DOHH2 (cell line): ENCODE results near the gene TYROBP.

Experiments
- H3F3A ChIP-seq: fragments of 200-600 bp; sonication (generic), shearing (Covaris generic); 2 replicates; pipeline ENCODE4 v1.6.0; 2016; ENCODE audit warnings: antibody characterized with exemption, mild to moderate bottlenecking; ENCODE audit not compliant: control insufficient read depth, insufficient read depth
- H3K27ac ChIP-seq: fragments of 200-600 bp; sonication (generic); 2 replicates; pipeline ENCODE4 v1.5.1; 2014; ENCODE audit warnings: low read depth, mild to moderate bottlenecking, low read length, moderate library complexity
- H3K27me3 ChIP-seq: fragments of 200-600 bp; sonication (generic); 2 replicates; pipeline ENCODE4 v1.6.1; 2014; ENCODE audit warnings: mild to moderate bottlenecking, low read length, mixed read lengths; ENCODE audit not compliant: control insufficient read depth
- H3K36me3 ChIP-seq: fragments of 200-600 bp; sonication (generic); 2 replicates; pipeline ENCODE4 v1.6.1; 2014; ENCODE audit warnings: mild to moderate bottlenecking, low read length, moderate library complexity, mixed read lengths; ENCODE audit not compliant: control insufficient read depth
- H3K4me1 ChIP-seq: fragments of 200-600 bp; sonication (generic); 2 replicates; pipeline ENCODE4 v1.6.1; 2014; ENCODE audit warnings: mild to moderate bottlenecking, low read length, mixed read lengths; ENCODE audit not compliant: control insufficient read depth
- H3K4me2 ChIP-seq: fragments of 200-600 bp; sonication (generic); 2 replicates; pipeline ENCODE4 v1.6.0; 2014; ENCODE audit warnings: mild to moderate bottlenecking, low read length, moderate library complexity
- H3K4me3 ChIP-seq: fragments of 200-600 bp; sonication (generic); 2 replicates; pipeline ENCODE4 v1.5.1; 2014; ENCODE audit warnings: mild to moderate bottlenecking, low read length, mixed read lengths
- H3K79me2 ChIP-seq: fragments of 200-600 bp; sonication (generic); 2 replicates; pipeline ENCODE4 v1.6.1; 2014; ENCODE audit warnings: mild to moderate bottlenecking, low read length, mixed read lengths; ENCODE audit not compliant: control insufficient read depth
- H3K9me2 ChIP-seq: fragments of 200-600 bp; sonication (generic); replicated peaks from 2 replicates; pipeline ENCODE4 v1.6.1; 2014; ENCODE audit warnings: mild to moderate bottlenecking, low read length, mixed read lengths; ENCODE audit not compliant: control insufficient read depth
- H3K9me3 ChIP-seq: fragments of 200-600 bp; sonication (generic); 2 replicates; pipeline ENCODE4 v1.6.1; 2014; ENCODE audit warnings: antibody characterized with exemption, low read length, mixed read lengths; ENCODE audit not compliant: control insufficient read depth, insufficient read depth
- H4K20me1 ChIP-seq: fragments of 200-600 bp; sonication (generic); 2 replicates; pipeline ENCODE4 v1.6.0; 2014; ENCODE audit warnings: low read depth, mild to moderate bottlenecking, antibody characterized with exemption, low read length, moderate library complexity; ENCODE audit not compliant: control insufficient read depth, insufficient read depth
- CTCF ChIP-seq: fragments of 200-600 bp; sonication (generic); IDR thresholded peaks from one replicate; pipeline ENCODE4 v1.5.1; 2014; ENCODE audit warnings: antibody characterized with exemption, mild to moderate bottlenecking, low read depth, low read length; ENCODE audit not compliant: poor library complexity, severe bottlenecking
- EZH2phosphoT487 ChIP-seq: fragments of 200-600 bp; sonication (generic); IDR thresholded peaks from 2 replicates; pipeline ENCODE4 v1.6.1; 2017; ENCODE audit warnings: borderline replicate concordance, mild to moderate bottlenecking, antibody characterized with exemption, low read length, moderate library complexity, mixed read lengths

TYROBP gene

GRCh38 chr19:35858311-35858710 is 49.8 kb downstream of the TYROBP start:
- no peaks in the 10 kb centered on the region for H3K79me2 ChIP-seq
- no peak overlapping the region for H3K4me3 ChIP-seq
- TF ChIP-seq EZH2phosphoT487 (no peak), CTCF (no peak)
- no peaks in the 10 kb centered on the region for H3K36me3 ChIP-seq
- H3K27ac ChIP-seq = no peak overlapping the region
- peaks cover 20% of the 10 kb centered on the region for H3K4me1 ChIP-seq
- H4K20me1 ChIP-seq = no peaks in the 10 kb centered on the region
- H3K9me2 ChIP-seq = no peaks in the 10 kb centered on the region
- H3K27me3 ChIP-seq = peaks cover 11% of the 10 kb centered on the region
- no peak overlapping the region; the same call in 1 of the 2 replicates for H3K4me2 ChIP-seq
- H3K9me3 ChIP-seq = no peaks in the 10 kb centered on the region
- no peaks in the 10 kb centered on the region for H3F3A ChIP-seq

GRCh38 chr19:35856546-35857149 is 51.4 kb downstream of the TYROBP start, which contains the start of gene KIRREL2:
Gene KIRREL2, plus strand, starts transcription at chr19:35856911. Its CDS starts 209 bp downstream, at chr19:35857120.
- TF ChIP-seq CTCF (no peak), EZH2phosphoT487 (no peak)
- Histone ChIP-seq H3K9me3 (no peaks in the 10 kb centered on the region), H3F3A (no peaks in the 10 kb centered on the region), H3K79me2 (no peaks in the 10 kb centered on the region), H4K20me1 (no peaks in the 10 kb centered on the region), H3K4me1 (peaks cover 20% of the 10 kb centered on the region), H3K4me3 (peak within 1 kb of the TSS; percentile 84), H3K27ac (peak within 1 kb of the TSS; percentile 22; the same call in 1 of the 2 replicates), H3K27me3 (peaks cover 11% of the 10 kb centered on the region), H3K4me2 (peak within 1 kb of the TSS; percentile 82), H3K9me2 (no peaks in the 10 kb centered on the region), H3K36me3 (no peaks in the 10 kb centered on the region)
